Keratinocyte (primary cell): Measurements from ENCODE around the gene CUX1.

ENCODE experiments used
- CTCF ChIP-seq, 3 experiments: IDR thresholded peaks in 1 of 3; conservative IDR thresholded peaks in 1 of 3; optimal IDR thresholded peaks in 1 of 3; 2 replicates in 2 of 3; 3 replicates in 1 of 3; pipeline versions ENCODE3 to v1.5.1; 2011; ENCODE audit warnings: low read length in 3 of 3, mild to moderate bottlenecking in 3 of 3, moderate library complexity in 2 of 3, control low read depth in 1 of 3, inconsistent platforms in 1 of 3; ENCODE audit not compliant: insufficient read depth in 2 of 3; ENCODE audit errors: extremely low read depth in 1 of 3
- EZH2 ChIP-seq: IDR thresholded peaks from one replicate; pipeline ENCODE4 v1.6.1; 2012; ENCODE audit warnings: inconsistent platforms, mild to moderate bottlenecking, low read length, moderate library complexity

- no peak for TF ChIP-seq CTCF (optimal IDR thresholded peaks at IDR 0.05 in 1 of 3, IDR thresholded peaks at IDR 0.05 in 1 of 3, conservative IDR thresholded peaks at IDR 0.05 in 1 of 3; ENCODE audit: extremely low read depth in 1 of 3, insufficient read depth in 2 of 3, low read length in 3 of 3)
- no peak for TF ChIP-seq EZH2
Measured at GRCh38 chr7:101989101-101989500, 171.7 kb downstream of the CUX1 start.
